ENCODE results near the gene ST6GAL1.

The ST6GAL1 gene

GRCh38 chr3:187082758-187083375, 152.5 kb downstream of the ST6GAL1 start:
- Histone ChIP-seq H3K27ac (ENCODE audit: low read length) (no peak overlapping the region), H3K9me3 (ENCODE audit: insufficient read depth, low read length, severe bottlenecking) (no peaks in the 10 kb centered on the region), H3K4me3 (ENCODE audit: low read depth in 1 of 2, low read length in 2 of 2) (no peak overlapping the region), H3K27me3 (ENCODE audit: insufficient read depth, low read length, poor library complexity) (peaks cover 19% of the 10 kb centered on the region), H4K20me1 (ENCODE audit: insufficient read depth, low read length) (no peaks in the 10 kb centered on the region), H3K36me3 (ENCODE audit: insufficient read depth, low read length) (no peaks in the 10 kb centered on the region), H3K4me2 (ENCODE audit: insufficient read depth, low read length) (no peak overlapping the region), H3K4me1 (ENCODE audit: insufficient read depth, low read length) (no peaks in the 10 kb centered on the region), H3K79me2 (ENCODE audit: insufficient read depth, low read length) (no peaks in the 10 kb centered on the region), H3K9ac (ENCODE audit: low read depth, low read length) (no peak overlapping the region), H2AFZ (ENCODE audit: low read depth, low read length) (no peak overlapping the region)
- DNase-seq: no peak
- no peak for ATAC-seq (ENCODE audit: insufficient read depth, low read depth)
- TF ChIP-seq EZH2 (IDR thresholded peaks at IDR 0.05; ENCODE audit: borderline replicate concordance, low read depth, low read length, severe bottlenecking) (no peak), CTCF (IDR thresholded peaks at IDR 0.05; ENCODE audit: borderline replicate concordance, extremely low read depth, low read length, poor library complexity, severe bottlenecking) (no peak)

- Histone ChIP-seq H3K36me3 (ENCODE audit: insufficient read depth, low read length) (no peaks in the 10 kb centered on the region), H3K9ac (ENCODE audit: low read depth, low read length) (no peak overlapping the region), H4K20me1 (ENCODE audit: insufficient read depth, low read length) (no peaks in the 10 kb centered on the region), H3K9me3 (ENCODE audit: insufficient read depth, low read length, severe bottlenecking) (no peaks in the 10 kb centered on the region), H3K4me2 (ENCODE audit: insufficient read depth, low read length) (no peak overlapping the region), H3K4me1 (ENCODE audit: insufficient read depth, low read length) (no peaks in the 10 kb centered on the region), H3K4me3 (ENCODE audit: low read depth in 1 of 2, low read length in 2 of 2) (no peak overlapping the region), H2AFZ (ENCODE audit: low read depth, low read length) (no peak overlapping the region), H3K27me3 (ENCODE audit: insufficient read depth, low read length, poor library complexity) (peaks cover 17% of the 10 kb centered on the region), H3K27ac (ENCODE audit: low read length) (no peak overlapping the region), H3K79me2 (ENCODE audit: insufficient read depth, low read length) (no peaks in the 10 kb centered on the region)
- DNase-seq (no peak), ATAC-seq (ENCODE audit: insufficient read depth, low read depth) (no peak)
- no peak for TF ChIP-seq EZH2 (IDR thresholded peaks at IDR 0.05; ENCODE audit: borderline replicate concordance, low read depth, low read length, severe bottlenecking)
- TF ChIP-seq CTCF (IDR thresholded peaks at IDR 0.05; ENCODE audit: borderline replicate concordance, extremely low read depth, low read length, poor library complexity, severe bottlenecking): no peak
These were observed 153.8 kb downstream of the ST6GAL1 start for GRCh38 chr3:187084126-187084525.

GRCh38 chr3:187084580-187084979, 154.3 kb downstream of the ST6GAL1 start:
- ATAC-seq (ENCODE audit: insufficient read depth, low read depth): no peak
- TF ChIP-seq CTCF (IDR thresholded peaks at IDR 0.05; ENCODE audit: borderline replicate concordance, extremely low read depth, low read length, poor library complexity, severe bottlenecking) (no peak), EZH2 (IDR thresholded peaks at IDR 0.05; ENCODE audit: borderline replicate concordance, low read depth, low read length, severe bottlenecking) (no peak)
- Histone ChIP-seq H3K4me2 (ENCODE audit: insufficient read depth, low read length) (no peak overlapping the region), H3K4me3 (ENCODE audit: low read depth in 1 of 2, low read length in 2 of 2) (no peak overlapping the region), H3K4me1 (ENCODE audit: insufficient read depth, low read length) (no peaks in the 10 kb centered on the region), H3K79me2 (ENCODE audit: insufficient read depth, low read length) (no peaks in the 10 kb centered on the region), H2AFZ (ENCODE audit: low read depth, low read length) (no peak overlapping the region), H3K9me3 (ENCODE audit: insufficient read depth, low read length, severe bottlenecking) (no peaks in the 10 kb centered on the region), H4K20me1 (ENCODE audit: insufficient read depth, low read length) (no peaks in the 10 kb centered on the region), H3K36me3 (ENCODE audit: insufficient read depth, low read length) (no peaks in the 10 kb centered on the region), H3K9ac (ENCODE audit: low read depth, low read length) (no peak overlapping the region), H3K27me3 (ENCODE audit: insufficient read depth, low read length, poor library complexity) (peaks cover 16% of the 10 kb centered on the region), H3K27ac (ENCODE audit: low read length) (no peak overlapping the region)
- no peak for DNase-seq

All from DND-41 (cell line).